Loucy (cell line): Measurements from ENCODE around the gene NUDT3.
A peak's percentile ranks its signal among the peaks of the same experiment; 100 is the strongest.

ENCODE experiments used
- H2AFZ ChIP-seq: fragments of 200-600 bp; sonication (generic); 2 replicates; pipeline ENCODE4 v1.6.0; 2016; ENCODE audit warnings: antibody characterized with exemption, mild to moderate bottlenecking, low read length, moderate library complexity
- H3F3A ChIP-seq: fragments of 200-600 bp; 2 replicates; pipeline ENCODE4 v1.6.0; 2016; ENCODE audit warnings: antibody characterized with exemption, low read depth, mild to moderate bottlenecking
- H3K27me3 ChIP-seq: fragments of 200-600 bp; sonication (generic); 2 replicates; pipeline ENCODE4 v1.6.1; 2014; ENCODE audit warnings: low read length, mild to moderate bottlenecking; ENCODE audit not compliant: insufficient read depth, poor library complexity, severe bottlenecking
- H3K36me3 ChIP-seq: fragments of 200-600 bp; sonication (generic); 2 replicates; pipeline ENCODE4 v1.6.1; 2016; ENCODE audit warnings: low read length; ENCODE audit not compliant: insufficient read depth
- H3K4me1 ChIP-seq: fragments of 200-600 bp; sonication (generic); 2 replicates; pipeline ENCODE4 v1.5.1; 2014; ENCODE audit warnings: low read length, mild to moderate bottlenecking; ENCODE audit not compliant: insufficient read depth, poor library complexity, severe bottlenecking
- H3K4me2 ChIP-seq: fragments of 200-600 bp; sonication (generic); 2 replicates; pipeline ENCODE4 v1.6.0; 2014; ENCODE audit warnings: antibody characterized with exemption, low read length, low read depth, mild to moderate bottlenecking; ENCODE audit not compliant: poor library complexity, severe bottlenecking
- H3K4me3 ChIP-seq: fragments of 200-600 bp; sonication (generic); 2 replicates; pipeline ENCODE4 v1.5.1; 2014; ENCODE audit warnings: low read length, mild to moderate bottlenecking, mixed read lengths; ENCODE audit not compliant: poor library complexity, severe bottlenecking
- H3K79me2 ChIP-seq: fragments of 200-600 bp; sonication (generic); 2 replicates; pipeline ENCODE4 v1.6.1; 2014; ENCODE audit warnings: low read length; ENCODE audit not compliant: insufficient read depth
- H3K9ac ChIP-seq: fragments of 200-600 bp; sonication (generic); 2 replicates; pipeline ENCODE4 v1.6.0; 2014; ENCODE audit warnings: mild to moderate bottlenecking, low read depth, low read length, moderate library complexity; ENCODE audit not compliant: poor library complexity, severe bottlenecking
- H3K9me2 ChIP-seq: fragments of 200-600 bp; sonication (generic); replicated peaks from 2 replicates; pipeline ENCODE4 v1.6.1; 2016; ENCODE audit warnings: low read depth, low read length, mixed read lengths
- H3K9me3 ChIP-seq: fragments of 200-600 bp; sonication (generic); 2 replicates; pipeline ENCODE4 v1.6.1; 2014; ENCODE audit warnings: mild to moderate bottlenecking, antibody characterized with exemption, low read length, low read depth; ENCODE audit not compliant: insufficient read depth
- H4K20me1 ChIP-seq: fragments of 200-600 bp; sonication (generic); 2 replicates; pipeline ENCODE4 v1.6.0; 2014; ENCODE audit warnings: antibody characterized with exemption, low read length, mild to moderate bottlenecking; ENCODE audit not compliant: insufficient read depth, poor library complexity, severe bottlenecking
- CTCF ChIP-seq: fragments of 200-600 bp; sonication (generic); conservative IDR thresholded peaks from 2 replicates; pipeline ENCODE4 v1.5.1; 2014; ENCODE audit warnings: mild to moderate bottlenecking, antibody characterized with exemption, low read length
- EZH2phosphoT487 ChIP-seq: fragments of 200-600 bp; IDR thresholded peaks from 2 replicates; pipeline ENCODE4 v1.6.1; 2018; ENCODE audit warnings: antibody characterized with exemption, mild to moderate bottlenecking, moderate library complexity, borderline replicate concordance

NUDT3 gene

GRCh38 chr6:34393191-34393965 is 909 bp upstream of the NUDT3 start:
- H3K4me2 ChIP-seq: peak overlapping the region; percentile 91
- peak overlapping the region; percentile 87 for H3K4me3 ChIP-seq
- peaks cover 22% of the 10 kb centered on the region for H3K4me1 ChIP-seq
- H4K20me1 ChIP-seq: peaks cover 10% of the 10 kb centered on the region
- H3K9me2 ChIP-seq: no peaks in the 10 kb centered on the region
- TF ChIP-seq CTCF: no peak
- TF ChIP-seq EZH2phosphoT487: no peak
- no peaks in the 10 kb centered on the region for H3K36me3 ChIP-seq
- peak overlapping the region; percentile 99 for H2AFZ ChIP-seq
- peak overlapping the region; percentile 68 for H3K9ac ChIP-seq
- 0 out of 2 replicates have a peak, but pooled peaks cover 3% of the 10 kb centered on the region for H3K9me3 ChIP-seq
- H3K79me2 ChIP-seq: peaks cover 39% of the 10 kb centered on the region
- no peaks in the 10 kb centered on the region for H3F3A ChIP-seq
- no peaks in the 10 kb centered on the region for H3K27me3 ChIP-seq

- H3K9me3 ChIP-seq: 0 out of 2 replicates have a peak, but pooled peaks cover 3% of the 10 kb centered on the region
- peak overlapping the region; percentile 99 for H2AFZ ChIP-seq
- no peaks in the 10 kb centered on the region for H3K27me3 ChIP-seq
- peak overlapping the region; percentile 92 for H3K9ac ChIP-seq
- H3K79me2 ChIP-seq: peaks cover 53% of the 10 kb centered on the region
- peak overlapping the region; percentile 87 for H3K4me3 ChIP-seq
- no peaks in the 10 kb centered on the region for H3K9me2 ChIP-seq
- no peaks in the 10 kb centered on the region for H3K36me3 ChIP-seq
- peaks cover 32% of the 10 kb centered on the region for H3K4me1 ChIP-seq
- H3F3A ChIP-seq: no peaks in the 10 kb centered on the region
- H4K20me1 ChIP-seq: peaks cover 23% of the 10 kb centered on the region
- no peak for TF ChIP-seq CTCF
- no peak for TF ChIP-seq EZH2phosphoT487
- peak overlapping the region; percentile 88 for H3K4me2 ChIP-seq
Observed at GRCh38 chr6:34391786-34392496, 528 bp downstream of the NUDT3 start.

- Histone ChIP-seq H3K27me3 (no peaks in the 10 kb centered on the region), H3K4me2 (peak overlapping the region; percentile 88), H3K9me2 (no peaks in the 10 kb centered on the region), H3K4me1 (peaks cover 38% of the 10 kb centered on the region), H3K36me3 (no peaks in the 10 kb centered on the region), H3K9me3 (0 out of 2 replicates have a peak, but pooled peaks cover under 1% of the 10 kb centered on the region), H3K4me3 (peak overlapping the region; percentile 87), H3K9ac (peak overlapping the region; percentile 92), H4K20me1 (peaks cover 29% of the 10 kb centered on the region), H3K79me2 (peaks cover 58% of the 10 kb centered on the region), H2AFZ (peak overlapping the region; percentile 99), H3F3A (no peaks in the 10 kb centered on the region)
- TF ChIP-seq CTCF: no peak
- no peak for TF ChIP-seq EZH2phosphoT487
Observed at GRCh38 chr6:34391473-34391785, 1.0 kb downstream of the NUDT3 start.
